H9 (cell line): ENCODE data around the gene HEXA. TPM values are rescaled to one million over a fixed set of nuclear protein-coding genes. Genes with fewer than 3 reads are reported as not detected.

Experiments used
- DNase-seq: peaks from one replicate; pipeline ENCODE4 v3.0.0-alpha.2; 2017
- H2AFZ ChIP-seq: one replicate; pipeline ENCODE4 v1.6.1; 2013; ENCODE audit warnings: mild to moderate bottlenecking, low read length, control low read depth, moderate library complexity
- H2AK5ac ChIP-seq: 2 replicates; pipeline ENCODE4 v1.6.1; 2013; ENCODE audit warnings: low read length, control low read depth, mixed read lengths; ENCODE audit not compliant: insufficient read length
- H2BK120ac ChIP-seq: one replicate; pipeline ENCODE4 v1.6.1; 2013; ENCODE audit warnings: low read depth, mild to moderate bottlenecking, low read length, control low read depth, inconsistent platforms; ENCODE audit not compliant: poor library complexity, severe bottlenecking
- H2BK12ac ChIP-seq: 2 replicates; pipeline ENCODE4 v1.6.1; 2013; ENCODE audit warnings: low read length, control low read depth, mixed read lengths, low read depth; ENCODE audit not compliant: insufficient read length
- H2BK15ac ChIP-seq: 2 replicates; pipeline ENCODE4 v1.6.1; 2013; ENCODE audit warnings: low read depth, low read length, control low read depth
- H2BK20ac ChIP-seq: one replicate; pipeline ENCODE4 v1.6.1; 2013; ENCODE audit warnings: low read depth, mild to moderate bottlenecking, low read length, control low read depth, inconsistent platforms; ENCODE audit not compliant: poor library complexity, severe bottlenecking
- H2BK5ac ChIP-seq: 2 replicates; pipeline ENCODE4 v1.6.1; 2013; ENCODE audit warnings: low read length, control low read depth, mixed read lengths; ENCODE audit not compliant: insufficient read length
- H3K14ac ChIP-seq: 2 replicates; pipeline ENCODE4 v1.6.1; 2013; ENCODE audit warnings: low read length, control low read depth; ENCODE audit not compliant: insufficient read depth
- H3K18ac ChIP-seq: 2 replicates; pipeline ENCODE4 v1.6.1; 2013; ENCODE audit warnings: low read depth, mild to moderate bottlenecking, mixed read lengths, low read length, control low read depth; ENCODE audit not compliant: insufficient read length
- H3K23ac ChIP-seq: 2 replicates; pipeline ENCODE4 v1.6.1; 2013; ENCODE audit warnings: low read length, control low read depth, mixed read lengths, low read depth; ENCODE audit not compliant: insufficient read length
- H3K23me2 ChIP-seq: 2 replicates; pipeline ENCODE4 v1.6.1; 2013; ENCODE audit warnings: low read depth, mild to moderate bottlenecking, mixed read lengths, low read length, control low read depth; ENCODE audit not compliant: insufficient read length, poor library complexity, severe bottlenecking
- H3K27ac ChIP-seq: 2 replicates; pipeline ENCODE4 v1.5.1; 2013; ENCODE audit warnings: low read length, control low read depth, mixed read lengths, low read depth; ENCODE audit not compliant: insufficient read length
- H3K27me3 ChIP-seq: 2 replicates; pipeline ENCODE4 v1.6.1; 2013; ENCODE audit warnings: low read length, control low read depth, inconsistent platforms; ENCODE audit not compliant: insufficient read depth
- H3K4ac ChIP-seq: 2 replicates; pipeline ENCODE4 v1.6.1; 2013; ENCODE audit warnings: low read depth, mild to moderate bottlenecking, control low read depth, inconsistent platforms, low read length, moderate library complexity
- H3K4me1 ChIP-seq: 2 replicates; pipeline ENCODE4 v1.6.1; 2013; ENCODE audit warnings: low read length, control low read depth, inconsistent platforms; ENCODE audit not compliant: insufficient read depth
- H3K4me2 ChIP-seq: 2 replicates; pipeline ENCODE4 v1.6.1; 2013; ENCODE audit warnings: low read length, control low read depth, mixed read lengths; ENCODE audit not compliant: insufficient read length, insufficient read depth
- H3K56ac ChIP-seq: 2 replicates; pipeline ENCODE4 v1.6.1; 2013; ENCODE audit warnings: low read depth, mild to moderate bottlenecking, mixed read lengths, low read length, control low read depth; ENCODE audit not compliant: insufficient read length
- H3K79me1 ChIP-seq: 2 replicates; pipeline ENCODE4 v1.6.1; 2013; ENCODE audit warnings: low read depth, mild to moderate bottlenecking, moderate library complexity, low read length, control low read depth, inconsistent platforms; ENCODE audit not compliant: insufficient read depth, poor library complexity, severe bottlenecking
- H3K79me2 ChIP-seq: 2 replicates; pipeline ENCODE4 v1.6.1; 2013; ENCODE audit warnings: low read length, control low read depth, inconsistent platforms; ENCODE audit not compliant: insufficient read depth
- H3K9ac ChIP-seq: 2 replicates; pipeline ENCODE4 v1.6.1; 2013; ENCODE audit warnings: low read length, control low read depth, mixed read lengths; ENCODE audit not compliant: insufficient read length; ENCODE audit errors: extremely low read depth
- H3K9me3 ChIP-seq: one replicate; pipeline ENCODE4 v1.6.1; 2013; ENCODE audit warnings: low read depth, low read length, inconsistent platforms; ENCODE audit not compliant: control insufficient read depth
- H3T11ph ChIP-seq: one replicate; pipeline ENCODE4 v1.6.1; 2013; ENCODE audit warnings: mild to moderate bottlenecking, low read length, control low read depth, inconsistent platforms
- H4K20me1 ChIP-seq: one replicate; pipeline ENCODE4 v1.6.1; 2013; ENCODE audit not compliant: control insufficient read depth, insufficient read length, insufficient read depth
- H4K5ac ChIP-seq: 2 replicates; pipeline ENCODE4 v1.6.1; 2013; ENCODE audit warnings: low read depth, mild to moderate bottlenecking, mixed read lengths, low read length, control low read depth; ENCODE audit not compliant: insufficient read length
- H4K8ac ChIP-seq: replicated peaks from 2 replicates; pipeline ENCODE4 v1.6.1; 2013; ENCODE audit warnings: low read length, control low read depth, mixed read lengths, low read depth; ENCODE audit not compliant: insufficient read length
- H4K91ac ChIP-seq: 2 replicates; pipeline ENCODE4 v1.6.1; 2013; ENCODE audit warnings: low read depth, mild to moderate bottlenecking, moderate library complexity, mixed read lengths, low read length, control low read depth; ENCODE audit not compliant: insufficient read length
- H3K27ac Mint-ChIP-seq, 3 experiments: 2 replicates in 2 of 3; 3 replicates in 1 of 3; pipeline ENCODE4 v1.8.0; 2020 to 2021; ENCODE audit warnings: mixed read lengths in 3 of 3, mild to moderate bottlenecking in 1 of 3, moderate library complexity in 1 of 3
- H3K27me3 Mint-ChIP-seq: 2 replicates; pipeline ENCODE4 v1.8.0; 2021; ENCODE audit warnings: low read depth, mild to moderate bottlenecking, moderate library complexity, mixed read lengths
- H3K36me3 Mint-ChIP-seq, 3 experiments: 2 replicates in 2 of 3; 3 replicates in 1 of 3; pipeline ENCODE4 v1.8.0; 2020 to 2021; ENCODE audit warnings: low read depth in 3 of 3, mixed read lengths in 3 of 3; ENCODE audit not compliant: insufficient read depth in 1 of 3
- H3K4me1 Mint-ChIP-seq, 2 experiments: 2 replicates each; pipeline ENCODE4 v1.8.0; 2020; ENCODE audit warnings: mixed read lengths in 2 of 2
- H3K4me3 Mint-ChIP-seq, 2 experiments: 2 replicates in 1 of 2; 3 replicates in 1 of 2; pipeline ENCODE4 v1.8.0; 2020 to 2021; ENCODE audit warnings: mild to moderate bottlenecking in 2 of 2, mixed read lengths in 2 of 2, moderate library complexity in 1 of 2
- H3K9me3 Mint-ChIP-seq, 2 experiments: 2 replicates in 1 of 2; 3 replicates in 1 of 2; pipeline ENCODE4 v1.8.0; 2020; ENCODE audit warnings: mild to moderate bottlenecking in 2 of 2, mixed read lengths in 2 of 2, moderate library complexity in 1 of 2
- CTCF ChIP-seq: fragments of 200-600 bp; sonication (generic); conservative IDR thresholded peaks from 3 replicates; pipeline ENCODE4 v1.8.0; 2021; ENCODE audit warnings: antibody characterized with exemption, mild to moderate bottlenecking
- WGBS: extraction: QIAGEN DNeasy Blood & Tissue Kit; methylation state at CpG from one replicate; pipeline ENCODE4 v1.1.7; 2013; ENCODE audit warnings: missing lambda C conversion rate, low lambda C conversion rate, mixed read lengths; ENCODE audit not compliant: insufficient read length; ENCODE audit errors: extremely low coverage; 5-methylcytosine and 5-hydroxymethylcytosine counted together
- total RNA-seq: library from RNA; stranded (reverse); gene quantifications from 2 replicates; pipeline ENCODE4 v1.2.1, GENCODE V29; 2021

The HEXA gene
- total RNA-seq, 1 experiment from 2014 or later = 54.7 TPM

- Histone ChIP-seq H3K56ac (no peak overlapping the region), H2BK5ac (no peak overlapping the region), H2BK120ac (no peak overlapping the region), H3K23me2 (no peaks in the 10 kb centered on the region), H4K20me1 (no peaks in the 10 kb centered on the region), H4K8ac (no peak overlapping the region), H3K9ac (no peak overlapping the region), H3K4ac (no peak overlapping the region), H3K27ac (no peak overlapping the region), H3K79me1 (no peaks in the 10 kb centered on the region), H2AFZ (no peak overlapping the region), H3K79me2 (no peaks in the 10 kb centered on the region), H3K4me2 (no peak overlapping the region), H3T11ph (no peak overlapping the region), H3K27me3 (no peaks in the 10 kb centered on the region), H3K23ac (no peak overlapping the region), H3K14ac (no peak overlapping the region), H2AK5ac (no peak overlapping the region), H2BK15ac (no peak overlapping the region), H2BK12ac (no peak overlapping the region), H4K5ac (no peak overlapping the region), H3K18ac (no peak overlapping the region), H2BK20ac (no peak overlapping the region), H3K4me1 (no peaks in the 10 kb centered on the region), H4K91ac (no peak overlapping the region), H3K9me3 (no peaks in the 10 kb centered on the region)
- H3K27ac Mint-ChIP-seq = peak overlapping the region in 1 of 3 experiments; percentile 38; a peak in 2 of 7 replicates
- 0 out of 7 replicates have a peak, but pooled peaks cover 0 to 3% (median 0%) of the 10 kb centered on the region in 3 experiments for H3K36me3 Mint-ChIP-seq
- no peak for DNase-seq
- no peak for TF ChIP-seq CTCF
- H3K9me3 Mint-ChIP-seq = no peaks in the 10 kb centered on the region
- H3K27me3 Mint-ChIP-seq = no peaks in the 10 kb centered on the region
- H3K4me3 Mint-ChIP-seq = no peak overlapping the region
- H3K4me1 Mint-ChIP-seq = peaks cover 7 to 10% of the 10 kb centered on the region in 2 experiments
- no CpG with 5 or more reads among the region's 9 CpGs for WGBS
Observed at GRCh38 chr15:72338617-72339321, 37.0 kb downstream of the HEXA start.
